Activated naive CD8-positive, alpha-beta T cell treated with anti-CD3 and anti-CD28 coated beads, Interleukin-2, amount 50 U/mL, for 24 hours (primary cell): Measurements from ENCODE around the gene PKIG.

Experiments used
- ATAC-seq: fragments of 150-1000 bp; cut with Tn5 transposase; one replicate; pipeline ENCODE4 v1.10.0; 2021
- DNase-seq: peaks from one replicate; pipeline ENCODE4 v3.0.0; 2021
- H3K27ac Mint-ChIP-seq: one replicate; pipeline ENCODE4 v1.8.0; 2021; ENCODE audit warnings: mild to moderate bottlenecking, mixed read lengths
- H3K27me3 Mint-ChIP-seq: one replicate; pipeline ENCODE4 v1.8.0; 2021; ENCODE audit warnings: mixed read lengths
- H3K36me3 Mint-ChIP-seq: one replicate; pipeline ENCODE4 v1.8.0; 2021; ENCODE audit warnings: low read depth, mixed read lengths
- H3K4me1 Mint-ChIP-seq: one replicate; pipeline ENCODE4 v1.8.0; 2021; ENCODE audit warnings: mixed read lengths
- H3K4me3 Mint-ChIP-seq: one replicate; pipeline ENCODE4 v1.8.0; 2021; ENCODE audit warnings: mild to moderate bottlenecking, moderate library complexity, mixed read lengths
- H3K9me3 Mint-ChIP-seq: one replicate; pipeline ENCODE4 v1.8.0; 2021; ENCODE audit warnings: mixed read lengths

PKIG gene

DNA sequence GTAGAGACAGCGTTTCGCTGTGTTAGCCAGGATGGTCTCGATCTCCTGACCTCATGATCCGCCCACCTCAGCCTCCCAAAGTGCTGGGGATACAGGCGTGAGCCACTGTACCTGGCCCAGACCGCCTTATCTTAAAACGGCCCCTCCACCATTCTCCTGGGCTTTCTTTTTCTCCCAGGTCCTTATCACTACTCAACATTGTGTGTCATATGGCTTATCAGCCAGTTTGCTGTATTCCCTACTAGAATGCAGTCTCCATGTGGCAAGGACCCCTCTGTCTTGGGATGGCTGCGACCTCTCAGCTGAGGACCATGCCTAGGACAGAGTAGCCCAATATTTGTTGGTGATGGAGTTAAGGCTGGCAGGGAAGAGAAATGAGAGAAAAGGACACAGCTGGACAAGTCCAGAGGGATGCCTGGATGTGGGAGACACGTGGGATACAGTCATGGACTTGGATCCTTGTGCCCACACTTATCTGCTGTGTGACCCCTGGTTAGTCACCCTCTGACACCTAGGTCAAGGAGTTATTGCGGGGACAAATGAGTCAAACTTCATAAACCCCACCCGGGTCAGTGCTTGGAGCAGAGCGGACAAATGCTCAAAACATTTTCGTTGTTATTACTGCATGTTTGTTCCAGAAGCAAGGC, 45.1 kb downstream of the PKIG start:
- ATAC-seq: no peak
- no peak for DNase-seq
- no peaks in the 10 kb centered on the region for H3K9me3 Mint-ChIP-seq
- no peak overlapping the region for H3K27ac Mint-ChIP-seq
- peaks cover 19% of the 10 kb centered on the region for H3K36me3 Mint-ChIP-seq
- no peak overlapping the region for H3K4me3 Mint-ChIP-seq
- H3K27me3 Mint-ChIP-seq: no peaks in the 10 kb centered on the region
- no peaks in the 10 kb centered on the region for H3K4me1 Mint-ChIP-seq

GRCh38 chr20:44629017-44629385, 46.6 kb downstream of the PKIG start:
- peaks cover 2% of the 10 kb centered on the region for H3K4me1 Mint-ChIP-seq
- DNase-seq (no peak), ATAC-seq (no peak)
- H3K36me3 Mint-ChIP-seq: peaks cover 5% of the 10 kb centered on the region
- H3K9me3 Mint-ChIP-seq: no peaks in the 10 kb centered on the region
- H3K27ac Mint-ChIP-seq: no peak overlapping the region
- no peaks in the 10 kb centered on the region for H3K27me3 Mint-ChIP-seq
- no peak overlapping the region for H3K4me3 Mint-ChIP-seq

DNA sequence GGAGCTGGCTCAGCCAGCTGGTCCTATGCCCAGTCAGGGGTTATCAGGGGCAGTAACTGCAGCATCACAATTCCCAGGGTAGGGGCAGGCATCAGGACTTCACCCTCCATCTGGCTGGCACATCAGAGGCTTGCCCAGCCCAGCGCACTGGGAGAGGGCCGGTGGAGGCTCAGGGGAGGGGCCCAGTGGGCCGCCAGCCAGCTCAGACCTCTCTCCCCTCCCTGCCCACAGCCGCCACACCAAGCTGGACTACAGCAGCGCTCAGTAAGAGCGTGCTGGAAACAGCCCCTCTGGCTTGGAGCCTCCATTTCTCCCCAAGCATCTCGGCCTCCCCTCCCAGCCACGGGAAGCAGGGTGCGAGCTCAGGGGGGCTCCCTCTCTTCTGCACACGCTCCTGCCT, 47.2 kb downstream of the PKIG start:
- H3K27me3 Mint-ChIP-seq: no peaks in the 10 kb centered on the region
- ATAC-seq (no peak), DNase-seq (no peak)
- peaks cover 2% of the 10 kb centered on the region for H3K4me1 Mint-ChIP-seq
- no peak overlapping the region for H3K4me3 Mint-ChIP-seq
- H3K9me3 Mint-ChIP-seq: no peaks in the 10 kb centered on the region
- peaks cover 4% of the 10 kb centered on the region for H3K36me3 Mint-ChIP-seq
- no peak overlapping the region for H3K27ac Mint-ChIP-seq

- Mint-ChIP-seq H3K9me3 (no peaks in the 10 kb centered on the region), H3K36me3 (peaks cover 4% of the 10 kb centered on the region), H3K4me1 (peaks cover 2% of the 10 kb centered on the region), H3K4me3 (no peak overlapping the region), H3K27me3 (no peaks in the 10 kb centered on the region), H3K27ac (no peak overlapping the region)
- DNase-seq: no peak
- no peak for ATAC-seq
Measured at GRCh38 chr20:44630297-44630696, 47.9 kb downstream of the PKIG start.

- Mint-ChIP-seq H3K4me1 (peaks cover 2% of the 10 kb centered on the region), H3K4me3 (no peak overlapping the region), H3K27ac (no peak overlapping the region), H3K9me3 (no peaks in the 10 kb centered on the region), H3K27me3 (no peaks in the 10 kb centered on the region), H3K36me3 (no peaks in the 10 kb centered on the region)
- ATAC-seq (no peak), DNase-seq (no peak)
Measured at GRCh38 chr20:44632103-44632752, 49.8 kb downstream of the PKIG start.

- no peaks in the 10 kb centered on the region for H3K27me3 Mint-ChIP-seq
Measured at GRCh38 chr20:44633187-44633810, 50.9 kb downstream of the PKIG start.

GRCh38 chr20:44633872-44634600, 51.7 kb downstream of the PKIG start:
- Mint-ChIP-seq H3K36me3 (peaks cover 5% of the 10 kb centered on the region), H3K4me3 (no peak overlapping the region), H3K4me1 (peaks cover 2% of the 10 kb centered on the region)

More at GRCh38 chr20:44633187-44633810, 50.9 kb downstream of the PKIG start:
- Mint-ChIP-seq H3K9me3 (no peaks in the 10 kb centered on the region), H3K4me3 (no peak overlapping the region), H3K27ac (no peak overlapping the region), H3K4me1 (peaks cover 2% of the 10 kb centered on the region), H3K36me3 (no peaks in the 10 kb centered on the region)
- peak; percentile 49 for ATAC-seq
- DNase-seq: no peak

GRCh38 chr20:44635877-44636276, 53.5 kb downstream of the PKIG start:
- DNase-seq (no peak), ATAC-seq (no peak)
- Mint-ChIP-seq H3K27me3 (no peaks in the 10 kb centered on the region), H3K4me1 (peaks cover 4% of the 10 kb centered on the region), H3K27ac (no peak overlapping the region), H3K4me3 (no peak overlapping the region), H3K9me3 (no peaks in the 10 kb centered on the region), H3K36me3 (peaks cover 10% of the 10 kb centered on the region)

More at GRCh38 chr20:44633872-44634600, 51.7 kb downstream of the PKIG start:
- DNase-seq (no peak), ATAC-seq (no peak)
- Mint-ChIP-seq H3K9me3 (no peaks in the 10 kb centered on the region), H3K27ac (no peak overlapping the region), H3K27me3 (no peaks in the 10 kb centered on the region)

- ATAC-seq: no peak
- DNase-seq: no peak
- H3K4me3 Mint-ChIP-seq: no peak overlapping the region
- peaks cover 10% of the 10 kb centered on the region for H3K36me3 Mint-ChIP-seq
- H3K9me3 Mint-ChIP-seq: no peaks in the 10 kb centered on the region
- H3K27me3 Mint-ChIP-seq: no peaks in the 10 kb centered on the region
- no peak overlapping the region for H3K27ac Mint-ChIP-seq
- peaks cover 13% of the 10 kb centered on the region for H3K4me1 Mint-ChIP-seq
Measured at GRCh38 chr20:44637042-44637441, 54.7 kb downstream of the PKIG start.

GRCh38 chr20:44637522-44638372, 55.4 kb downstream of the PKIG start:
- peaks cover 10% of the 10 kb centered on the region for H3K36me3 Mint-ChIP-seq
- H3K4me3 Mint-ChIP-seq: no peak overlapping the region
- no peaks in the 10 kb centered on the region for H3K27me3 Mint-ChIP-seq
- H3K27ac Mint-ChIP-seq: no peak overlapping the region
- no peak for ATAC-seq
- no peak for DNase-seq
- peaks cover 20% of the 10 kb centered on the region for H3K4me1 Mint-ChIP-seq
- no peaks in the 10 kb centered on the region for H3K9me3 Mint-ChIP-seq

DNA sequence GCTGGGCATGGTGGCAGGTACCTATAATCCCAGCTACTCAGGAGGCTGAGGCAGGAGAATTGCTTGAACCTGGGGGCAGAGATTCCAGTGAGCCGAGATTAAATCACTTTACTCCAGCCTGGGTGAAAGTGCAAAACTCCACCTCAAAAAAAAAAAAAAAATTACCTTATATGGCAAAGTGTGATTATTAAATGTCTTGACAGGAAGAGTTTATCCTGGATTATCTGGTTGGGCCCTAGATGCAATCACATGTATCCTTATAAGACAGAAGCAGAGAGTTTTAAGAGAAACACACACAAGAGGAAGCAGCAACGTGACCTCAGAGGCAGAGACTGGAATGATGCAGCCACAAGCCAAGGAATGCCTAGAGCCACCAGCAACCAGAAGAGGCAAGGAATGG, 58.1 kb downstream of the PKIG start:
- no peaks in the 10 kb centered on the region for H3K9me3 Mint-ChIP-seq
- H3K4me3 Mint-ChIP-seq: no peak overlapping the region
- H3K27me3 Mint-ChIP-seq: no peaks in the 10 kb centered on the region
- no peak for ATAC-seq
- DNase-seq: no peak
- no peak overlapping the region for H3K27ac Mint-ChIP-seq
- H3K36me3 Mint-ChIP-seq: peaks cover 10% of the 10 kb centered on the region
- peaks cover 46% of the 10 kb centered on the region for H3K4me1 Mint-ChIP-seq

DNA sequence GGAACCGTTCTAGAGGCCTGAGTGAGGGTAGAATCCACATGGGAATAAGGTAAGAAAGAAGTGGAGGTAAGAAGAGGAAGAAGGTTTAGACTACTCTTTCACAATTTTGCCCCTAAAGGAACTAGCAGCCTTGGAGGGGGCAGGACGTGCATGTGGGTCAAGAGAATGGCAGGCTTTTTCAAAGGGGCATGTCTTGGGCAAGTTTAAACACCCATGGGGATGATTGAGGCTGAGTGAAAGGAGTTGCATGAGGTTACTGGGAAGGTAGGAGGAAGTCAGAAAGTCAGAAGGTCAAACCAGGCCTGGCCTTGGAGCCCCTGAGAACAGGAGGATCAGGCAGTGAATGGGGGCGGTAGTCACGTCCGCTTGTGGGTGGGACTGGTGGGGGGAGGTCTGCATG, 58.9 kb downstream of the PKIG start:
- Mint-ChIP-seq H3K27me3 (no peaks in the 10 kb centered on the region), H3K4me1 (peaks cover 54% of the 10 kb centered on the region), H3K27ac (peak overlapping the region; percentile 75), H3K4me3 (no peak overlapping the region), H3K36me3 (peaks cover 10% of the 10 kb centered on the region), H3K9me3 (no peaks in the 10 kb centered on the region)
- DNase-seq (no peak), ATAC-seq (no peak)

- peak; percentile 37 for ATAC-seq
- H3K27ac Mint-ChIP-seq: peak overlapping the region; percentile 89
Measured at GRCh38 chr20:44642203-44643153, 60.1 kb downstream of the PKIG start.

More at GRCh38 chr20:44642203-44643153, 60.1 kb downstream of the PKIG start:
- Mint-ChIP-seq H3K4me3 (peak overlapping the region; percentile 57), H3K9me3 (no peaks in the 10 kb centered on the region), H3K4me1 (peaks cover 65% of the 10 kb centered on the region), H3K27me3 (no peaks in the 10 kb centered on the region), H3K36me3 (peaks cover 10% of the 10 kb centered on the region)
- peak; percentile 42 for DNase-seq
